Endometrium (tissue), 2 donors: Measurements from ENCODE around the gene CUL9.

Experiments used
- FAIRE-seq: peaks from 2 replicates; lab custom pipeline; 2012; peaks lifted over from hg19 to GRCh38; lab: Jason Lieb, UNC
- donor health status: control.
- donor health status: control.

Gene CUL9

DNA sequence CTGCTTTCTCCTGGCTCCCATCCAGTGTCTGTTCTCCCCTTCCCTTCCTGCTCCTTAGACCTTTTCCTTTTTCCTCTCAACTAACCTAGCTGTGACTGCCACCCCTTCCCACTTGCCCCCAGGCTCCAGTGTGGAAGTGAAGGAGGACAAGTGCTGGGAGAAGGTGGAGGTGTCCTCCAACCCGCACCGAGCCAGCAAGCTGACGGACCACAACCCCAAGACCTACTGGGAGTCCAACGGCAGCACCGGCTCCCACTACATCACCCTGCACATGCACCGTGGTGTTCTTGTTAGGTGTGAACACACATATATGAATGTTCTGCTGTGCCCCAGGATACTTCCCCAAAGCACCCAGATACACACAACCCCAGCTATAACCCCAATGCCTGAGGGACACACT, 18.5 kb downstream of the CUL9 start:
- no peak for FAIRE-seq

DNA sequence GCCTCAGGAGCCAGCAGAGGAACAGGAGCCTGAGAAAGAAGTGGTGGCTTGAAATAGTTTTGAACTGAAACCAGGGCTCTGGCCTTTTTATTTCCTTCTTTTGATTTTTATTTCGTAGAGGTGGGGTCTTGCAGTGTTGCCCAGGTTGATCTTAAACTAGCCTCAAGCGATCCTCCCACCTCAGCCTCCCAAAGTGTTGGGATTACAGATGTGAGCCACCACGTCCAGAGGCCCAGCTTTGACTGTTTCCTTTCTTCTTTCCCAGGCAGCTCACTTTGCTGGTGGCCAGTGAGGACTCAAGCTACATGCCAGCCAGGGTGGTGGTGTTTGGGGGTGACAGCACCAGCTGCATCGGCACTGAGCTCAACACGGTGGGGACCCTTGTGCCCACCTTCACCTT, 20.5 kb downstream of the CUL9 start:
- no peak for FAIRE-seq

DNA sequence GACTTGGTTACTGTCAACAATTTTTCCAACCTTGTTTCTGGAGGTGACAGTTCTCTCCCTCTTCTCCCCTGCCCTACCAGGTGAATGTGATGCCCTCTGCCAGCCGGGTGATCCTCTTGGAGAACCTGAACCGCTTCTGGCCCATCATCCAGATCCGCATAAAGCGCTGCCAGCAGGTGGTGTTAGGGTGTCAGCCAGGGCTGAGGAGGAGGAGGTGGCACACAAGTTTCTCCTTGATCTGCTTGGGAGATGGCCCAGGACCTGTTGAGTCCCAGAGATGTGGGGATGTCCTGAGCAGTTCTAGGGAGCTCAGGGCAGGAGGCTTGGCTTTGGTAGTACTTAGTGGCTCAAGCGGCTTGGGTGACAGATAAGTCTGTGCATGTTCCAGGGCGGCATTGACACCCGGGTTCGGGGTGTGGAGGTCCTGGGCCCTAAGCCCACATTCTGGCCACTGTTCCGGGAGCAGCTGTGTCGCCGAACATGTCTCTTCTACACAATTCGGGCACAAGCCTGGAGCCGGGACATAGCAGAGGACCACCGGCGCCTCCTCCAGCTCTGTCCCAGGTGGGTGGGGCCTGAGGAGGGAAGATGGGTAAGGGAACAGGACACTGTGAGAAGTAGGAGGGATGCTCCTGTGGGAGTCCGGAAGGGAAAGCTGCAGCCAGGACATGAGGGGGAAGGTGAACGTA, 21.2 kb downstream of the CUL9 start:
- FAIRE-seq = no peak

DNA sequence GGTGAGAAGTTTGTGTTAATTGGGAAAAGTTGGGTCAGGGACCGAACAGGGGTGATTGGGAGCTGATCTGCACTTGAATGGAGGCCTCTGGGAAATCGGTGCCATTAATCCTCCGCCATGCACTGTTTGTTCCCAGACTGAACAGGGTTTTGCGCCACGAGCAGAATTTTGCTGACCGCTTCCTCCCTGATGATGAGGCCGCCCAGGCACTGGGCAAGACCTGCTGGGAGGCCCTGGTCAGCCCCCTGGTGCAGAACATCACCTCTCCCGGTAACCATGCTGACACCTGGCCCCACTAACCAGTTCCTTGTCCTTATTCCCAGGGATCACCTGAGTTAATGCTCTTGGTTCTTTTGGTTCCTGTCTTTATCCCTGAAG, 21.7 kb downstream of the CUL9 start:
- no peak for FAIRE-seq

DNA sequence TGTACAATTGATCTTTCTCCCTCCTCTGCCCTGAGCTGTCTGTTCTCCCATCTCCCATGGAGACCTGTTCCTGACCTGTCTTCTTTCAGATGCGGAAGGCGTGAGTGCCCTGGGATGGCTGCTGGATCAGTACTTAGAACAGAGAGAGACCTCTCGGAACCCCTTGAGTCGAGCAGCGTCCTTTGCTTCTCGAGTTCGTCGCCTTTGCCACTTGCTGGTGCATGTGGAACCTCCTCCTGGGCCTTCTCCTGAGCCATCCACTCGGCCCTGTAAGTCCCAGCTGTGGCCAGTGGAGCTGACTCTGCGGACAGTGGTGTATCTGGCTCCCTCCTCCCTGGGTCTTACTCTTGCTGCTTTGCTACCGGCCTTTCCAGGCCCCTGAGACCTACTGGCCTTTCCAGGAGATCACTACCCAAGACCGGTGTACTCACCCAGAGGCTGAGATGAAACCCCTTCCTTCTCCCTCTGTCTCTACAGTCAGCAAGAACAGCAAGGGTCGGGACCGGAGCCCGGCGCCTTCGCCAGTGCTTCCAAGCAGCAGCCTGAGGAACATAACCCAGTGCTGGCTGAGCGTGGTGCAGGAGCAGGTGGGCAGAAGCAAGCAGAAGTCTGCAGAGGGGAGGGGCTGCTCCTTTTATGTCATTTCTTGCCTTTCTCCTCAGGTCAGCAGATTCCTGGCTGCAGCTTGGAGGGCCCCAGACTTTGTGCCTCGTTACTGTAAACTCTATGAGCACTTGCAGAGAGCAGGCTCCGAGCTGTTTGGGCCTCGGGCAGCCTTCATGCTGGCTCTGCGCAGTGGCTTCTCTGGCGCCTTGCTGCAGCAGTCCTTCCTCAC, 22.5 kb downstream of the CUL9 start:
- no peak for FAIRE-seq

DNA sequence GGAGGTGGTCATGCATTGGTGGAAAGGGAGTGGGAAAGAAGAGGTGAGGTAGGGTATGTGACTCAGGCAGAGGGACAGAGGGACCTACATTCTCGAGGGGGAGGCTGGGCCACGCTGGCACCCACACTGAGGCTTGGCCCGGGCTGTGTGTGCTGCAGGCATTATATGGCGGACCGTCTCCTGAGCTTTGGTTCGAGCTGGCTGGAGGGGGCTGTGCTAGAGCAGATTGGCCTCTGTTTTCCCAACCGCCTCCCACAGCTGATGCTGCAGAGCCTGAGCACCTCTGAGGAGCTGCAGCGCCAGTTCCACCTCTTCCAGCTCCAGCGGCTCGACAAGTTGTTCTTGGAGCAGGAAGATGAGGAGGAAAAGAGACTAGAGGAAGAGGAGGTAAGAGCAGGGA, 23.9 kb downstream of the CUL9 start:
- FAIRE-seq = no peak

DNA sequence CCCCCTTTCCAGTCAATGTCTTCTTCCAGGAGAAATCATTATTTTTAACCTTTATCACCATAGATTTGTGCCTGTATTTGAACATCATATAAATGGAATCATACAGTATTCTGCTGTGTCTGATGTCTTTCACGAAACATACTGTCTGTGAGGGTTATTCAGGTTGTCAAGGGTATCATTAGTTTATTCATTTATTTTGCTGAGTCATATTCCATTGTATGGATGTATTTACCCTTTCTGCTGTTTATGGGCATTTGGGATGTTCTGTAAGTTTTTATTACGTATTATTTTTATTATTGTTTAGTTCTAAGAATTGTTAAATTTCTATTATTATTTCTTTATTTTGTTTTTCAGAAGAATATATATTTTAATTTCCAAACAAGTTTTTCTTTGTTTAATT, 25.3 kb downstream of the CUL9 start:
- peak; percentile 35 for FAIRE-seq

DNA sequence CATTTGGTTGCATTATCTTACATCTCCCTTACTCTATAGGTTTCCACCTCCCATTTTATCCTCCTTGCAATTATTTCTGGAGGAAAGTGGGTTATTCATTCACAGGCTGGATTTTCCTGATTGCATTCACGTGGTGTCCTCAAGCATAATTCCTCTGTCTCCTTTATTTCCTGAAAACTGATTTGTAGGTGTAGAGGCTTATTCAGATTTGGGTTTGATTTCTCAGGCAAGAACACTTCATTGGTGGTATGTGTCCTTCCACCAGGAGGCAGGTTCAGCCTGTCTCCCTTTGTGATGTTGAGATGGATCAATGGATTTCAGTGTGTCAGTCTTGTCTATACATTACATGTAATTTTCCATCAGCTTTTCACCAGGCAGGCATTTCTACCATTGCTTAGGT, 30.0 kb downstream of the CUL9 start:
- FAIRE-seq = no peak

DNA sequence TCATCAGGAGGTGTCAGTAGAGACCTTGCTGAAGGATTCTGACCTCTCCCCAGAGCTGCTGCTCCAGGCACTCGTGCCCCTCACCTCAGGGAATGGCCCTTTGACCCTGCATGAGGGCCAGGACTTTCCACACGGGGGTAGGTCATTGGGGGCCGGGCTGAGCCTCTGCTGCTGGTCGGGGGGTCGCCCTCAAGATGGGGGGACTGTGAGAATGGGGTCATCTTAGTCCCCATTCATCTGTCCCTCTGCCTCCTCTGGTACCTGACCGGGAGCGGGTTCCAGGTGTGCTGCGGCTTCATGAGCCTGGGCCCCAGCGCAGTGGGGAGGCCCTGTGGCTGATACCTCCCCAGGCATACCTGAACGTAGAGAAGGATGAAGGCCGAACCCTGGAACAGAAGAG, 31.4 kb downstream of the CUL9 start:
- no peak for FAIRE-seq

DNA sequence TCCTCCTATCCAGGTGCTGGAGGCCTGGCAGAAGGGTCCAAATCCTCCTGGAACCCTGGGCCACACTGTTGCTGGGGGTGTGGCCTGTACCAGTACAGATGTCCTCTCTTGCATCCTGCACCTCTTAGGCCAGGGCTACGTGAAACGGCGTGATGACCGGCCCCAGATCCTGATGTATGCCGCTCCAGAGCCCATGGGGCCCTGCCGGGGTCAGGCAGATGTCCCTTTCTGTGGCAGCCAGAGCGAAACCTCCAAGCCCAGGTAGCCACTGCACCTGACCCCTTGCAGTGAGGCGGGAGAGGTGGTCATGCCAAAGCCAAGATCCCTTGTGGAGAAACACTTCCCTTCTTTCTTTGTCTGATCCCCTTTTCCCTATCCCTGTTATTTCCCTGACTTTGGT, 33.1 kb downstream of the CUL9 start:
- no peak for FAIRE-seq

DNA sequence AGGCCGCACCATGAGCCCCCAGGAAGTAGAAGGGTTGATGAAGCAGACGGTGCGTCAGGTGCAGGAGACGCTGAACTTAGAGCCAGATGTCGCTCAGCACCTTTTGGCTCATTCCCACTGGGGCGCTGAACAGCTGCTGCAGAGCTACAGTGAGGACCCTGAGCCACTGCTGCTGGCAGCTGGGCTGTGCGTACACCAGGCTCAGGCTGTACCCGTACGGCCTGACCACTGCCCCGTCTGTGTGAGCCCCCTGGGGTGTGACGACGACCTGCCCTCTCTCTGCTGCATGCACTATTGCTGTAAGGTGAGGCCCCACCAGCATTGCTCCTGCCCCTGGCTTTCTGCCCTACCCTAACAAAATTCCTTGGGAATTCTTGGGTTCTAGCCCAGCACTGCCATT, 34.2 kb downstream of the CUL9 start:
- no peak for FAIRE-seq

DNA sequence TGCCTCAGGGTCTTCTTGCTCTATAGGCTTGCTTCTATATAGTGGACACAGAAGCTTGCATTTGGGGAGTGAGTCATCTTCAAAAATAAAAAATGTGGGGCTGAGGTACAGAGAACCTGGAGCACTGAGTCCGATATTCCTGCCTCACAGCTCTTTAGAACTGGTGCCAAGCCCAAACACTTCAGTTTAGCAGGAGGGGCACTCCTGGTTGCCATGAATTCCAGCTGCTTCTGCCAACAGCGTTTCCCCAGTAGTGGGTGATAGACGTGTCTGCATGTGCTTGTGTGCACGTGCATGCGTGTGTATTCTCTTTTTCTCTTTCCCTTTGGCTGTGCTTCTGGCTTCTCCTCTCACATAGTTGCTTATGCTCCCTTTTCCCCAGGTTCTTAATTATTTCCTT, 35.4 kb downstream of the CUL9 start:
- no peak for FAIRE-seq

DNA sequence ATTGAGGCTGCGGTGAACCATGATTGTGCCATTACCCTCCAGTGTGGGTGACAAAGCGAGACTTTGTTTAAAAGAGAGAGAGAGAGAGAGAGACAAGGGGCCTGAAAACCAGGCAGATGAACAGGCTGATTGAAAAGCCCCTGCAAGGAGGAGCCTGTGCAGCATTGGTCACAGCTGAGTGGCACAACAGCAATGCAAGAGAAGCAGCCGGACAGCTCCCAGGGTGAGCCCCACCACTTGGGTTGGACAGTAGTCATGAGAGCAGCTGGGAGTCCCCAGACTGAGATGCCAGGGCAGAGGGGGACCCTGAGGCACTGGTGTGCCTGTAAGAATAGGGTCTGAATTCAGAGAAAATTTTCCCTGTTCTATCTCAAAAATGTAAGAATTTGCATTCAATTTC, 37.1 kb downstream of the CUL9 start:
- FAIRE-seq = no peak

DNA sequence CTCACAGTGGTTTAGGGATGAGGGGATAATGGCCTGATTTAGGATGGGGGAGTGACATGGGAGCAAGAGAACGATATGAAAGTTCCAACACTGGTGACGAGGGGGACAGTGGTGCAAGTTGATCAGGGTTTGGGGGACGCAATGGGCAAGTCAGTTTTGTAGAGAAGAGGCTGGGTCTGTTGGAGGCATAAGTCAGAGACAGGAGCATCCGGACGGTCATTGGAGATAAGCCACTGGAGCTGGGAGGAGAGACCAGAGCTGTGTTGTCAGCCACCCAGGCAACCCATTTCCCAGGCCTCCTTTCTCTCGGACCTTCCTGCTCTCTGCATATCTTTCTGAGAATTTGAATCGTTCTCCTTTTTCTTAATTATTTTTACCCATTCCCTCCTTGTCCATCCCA, 37.8 kb downstream of the CUL9 start:
- FAIRE-seq = no peak

DNA sequence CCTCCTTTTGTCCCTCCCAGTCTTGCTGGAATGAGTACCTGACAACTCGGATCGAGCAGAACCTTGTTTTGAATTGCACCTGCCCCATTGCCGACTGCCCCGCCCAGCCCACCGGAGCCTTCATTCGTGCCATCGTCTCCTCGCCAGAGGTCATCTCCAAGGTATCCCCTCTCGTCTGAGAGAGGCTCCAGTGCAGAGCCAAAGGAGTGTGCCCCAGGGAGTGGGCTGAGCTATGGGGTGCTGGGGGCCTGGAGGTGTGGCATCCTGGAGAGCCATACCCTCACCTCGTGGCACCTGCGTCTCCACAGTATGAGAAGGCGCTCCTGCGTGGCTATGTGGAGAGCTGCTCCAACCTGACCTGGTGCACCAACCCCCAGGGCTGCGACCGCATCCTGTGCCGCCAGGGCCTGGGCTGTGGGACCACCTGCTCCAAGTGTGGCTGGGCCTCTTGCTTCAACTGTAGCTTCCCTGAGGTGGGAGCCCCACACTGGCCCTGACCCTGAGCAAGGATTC, 38.5 kb downstream of the CUL9 start:
- FAIRE-seq = no peak

DNA sequence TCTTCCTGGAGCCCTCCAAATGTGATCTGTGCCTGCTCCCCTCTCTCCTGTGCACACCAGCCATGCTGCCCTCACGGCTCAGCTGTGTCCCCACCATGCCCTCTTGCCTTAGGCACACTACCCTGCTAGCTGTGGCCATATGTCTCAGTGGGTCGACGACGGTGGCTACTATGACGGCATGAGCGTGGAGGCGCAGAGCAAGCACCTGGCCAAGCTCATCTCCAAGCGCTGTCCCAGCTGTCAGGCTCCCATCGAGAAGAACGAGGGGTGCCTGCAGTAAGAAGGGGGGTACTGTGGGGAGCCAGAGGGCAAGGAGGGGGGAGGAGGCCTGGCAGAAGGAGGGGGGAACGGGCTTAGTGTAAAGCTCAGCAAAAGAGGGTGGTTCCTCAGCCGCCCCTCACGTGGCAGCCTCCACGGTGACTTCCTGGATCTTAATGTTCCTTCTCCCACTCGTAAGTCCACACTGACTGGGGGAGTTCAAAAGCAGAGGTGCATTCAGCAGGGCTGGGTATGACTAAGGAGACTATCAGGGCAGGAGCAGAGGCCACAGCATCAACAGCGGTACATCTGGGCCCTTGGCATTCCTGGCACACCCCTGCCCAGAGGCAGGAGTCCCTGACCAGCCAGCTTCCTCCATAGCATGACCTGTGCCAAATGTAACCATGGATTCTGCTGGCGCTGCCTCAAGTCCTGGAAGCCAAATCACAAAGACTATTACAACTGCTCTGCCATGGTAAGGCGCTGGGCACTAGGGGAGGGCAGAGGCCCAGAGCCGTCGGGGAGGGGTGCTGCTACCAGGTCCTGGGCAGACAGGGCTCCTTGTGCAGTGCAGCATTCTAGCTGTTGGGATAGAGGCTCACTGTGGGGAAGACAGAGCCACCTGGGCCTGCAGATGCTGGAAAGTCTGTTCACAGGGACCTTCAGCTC, 39.3 kb downstream of the CUL9 start:
- no peak for FAIRE-seq

DNA sequence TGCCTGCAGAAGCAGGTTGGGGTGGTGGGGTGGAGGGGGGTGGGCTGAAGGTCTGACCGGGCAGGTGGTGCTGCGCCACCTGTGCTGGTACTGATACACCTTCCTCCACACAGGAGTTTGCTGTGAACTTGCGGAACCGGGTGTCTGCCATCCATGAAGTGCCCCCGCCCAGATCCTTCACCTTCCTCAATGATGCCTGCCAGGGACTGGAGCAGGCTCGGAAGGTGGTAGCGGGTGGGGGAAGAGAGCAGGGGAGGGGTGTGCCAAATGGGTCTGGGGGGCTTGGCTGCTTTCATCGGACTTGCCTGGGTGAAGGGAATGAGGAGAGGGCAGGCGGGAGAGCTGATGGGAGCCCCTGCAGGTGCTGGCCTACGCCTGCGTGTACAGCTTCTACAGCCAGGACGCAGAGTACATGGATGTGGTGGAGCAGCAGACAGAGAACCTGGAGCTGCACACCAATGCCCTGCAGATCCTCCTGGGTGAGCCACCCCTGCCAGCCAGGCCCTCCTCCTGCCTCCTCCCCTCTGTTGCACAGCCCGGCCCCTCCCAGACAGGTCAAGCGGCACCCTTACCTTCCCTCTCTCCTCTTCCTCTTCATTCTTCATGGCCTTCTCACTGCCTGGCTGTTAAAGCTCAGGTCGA, 40.5 kb downstream of the CUL9 start:
- FAIRE-seq = no peak

DNA sequence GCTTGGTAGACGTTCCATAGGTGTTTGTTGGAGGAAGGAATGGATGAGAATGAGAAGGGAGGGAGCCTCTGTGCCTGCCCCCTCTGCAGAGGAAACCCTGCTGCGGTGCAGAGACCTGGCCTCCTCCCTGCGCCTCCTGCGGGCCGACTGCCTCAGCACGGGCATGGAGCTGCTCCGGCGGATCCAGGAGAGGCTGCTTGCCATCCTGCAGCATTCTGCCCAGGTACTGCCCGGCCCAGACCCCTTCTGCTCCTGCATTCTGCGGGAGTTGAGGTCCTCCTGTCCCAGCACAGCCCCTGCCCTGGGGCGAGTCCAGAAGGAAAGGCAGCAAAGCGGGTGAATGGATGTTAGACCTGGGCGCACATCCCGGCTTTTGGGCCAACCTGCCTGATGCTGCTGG, 41.2 kb downstream of the CUL9 start:
- FAIRE-seq = no peak

DNA sequence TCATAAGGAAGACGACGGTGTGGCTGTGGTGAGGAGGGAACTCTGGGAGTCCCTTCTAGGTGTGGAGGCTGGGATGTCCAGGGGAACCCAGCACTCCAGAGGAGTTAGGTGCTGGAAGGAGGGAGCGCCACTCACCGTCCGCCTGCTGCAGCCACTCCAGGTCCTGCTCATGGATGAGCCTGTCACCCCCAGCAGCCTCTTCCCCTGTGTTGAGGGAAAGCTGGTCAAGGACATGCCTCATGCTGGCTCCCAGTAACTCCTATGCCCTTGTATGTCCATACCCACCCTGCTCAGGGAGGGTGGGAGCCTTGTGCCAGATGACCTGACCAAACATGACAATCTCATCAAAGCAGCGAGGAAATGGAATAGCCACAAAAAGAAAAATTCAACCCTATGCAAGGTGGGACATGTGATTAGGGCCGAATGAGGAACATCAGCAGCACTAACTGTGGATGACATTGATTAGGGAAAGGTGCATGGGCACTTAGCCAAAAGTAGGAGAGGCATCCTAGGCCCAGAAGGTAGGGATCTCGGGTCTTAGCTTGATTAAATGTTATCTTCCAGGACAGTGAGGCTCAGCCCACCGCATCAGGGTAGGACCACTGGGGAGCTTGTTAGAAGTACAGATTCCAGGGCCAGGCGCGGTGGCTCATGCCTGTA, 44.3 kb downstream of the CUL9 start:
- no peak for FAIRE-seq

DNA sequence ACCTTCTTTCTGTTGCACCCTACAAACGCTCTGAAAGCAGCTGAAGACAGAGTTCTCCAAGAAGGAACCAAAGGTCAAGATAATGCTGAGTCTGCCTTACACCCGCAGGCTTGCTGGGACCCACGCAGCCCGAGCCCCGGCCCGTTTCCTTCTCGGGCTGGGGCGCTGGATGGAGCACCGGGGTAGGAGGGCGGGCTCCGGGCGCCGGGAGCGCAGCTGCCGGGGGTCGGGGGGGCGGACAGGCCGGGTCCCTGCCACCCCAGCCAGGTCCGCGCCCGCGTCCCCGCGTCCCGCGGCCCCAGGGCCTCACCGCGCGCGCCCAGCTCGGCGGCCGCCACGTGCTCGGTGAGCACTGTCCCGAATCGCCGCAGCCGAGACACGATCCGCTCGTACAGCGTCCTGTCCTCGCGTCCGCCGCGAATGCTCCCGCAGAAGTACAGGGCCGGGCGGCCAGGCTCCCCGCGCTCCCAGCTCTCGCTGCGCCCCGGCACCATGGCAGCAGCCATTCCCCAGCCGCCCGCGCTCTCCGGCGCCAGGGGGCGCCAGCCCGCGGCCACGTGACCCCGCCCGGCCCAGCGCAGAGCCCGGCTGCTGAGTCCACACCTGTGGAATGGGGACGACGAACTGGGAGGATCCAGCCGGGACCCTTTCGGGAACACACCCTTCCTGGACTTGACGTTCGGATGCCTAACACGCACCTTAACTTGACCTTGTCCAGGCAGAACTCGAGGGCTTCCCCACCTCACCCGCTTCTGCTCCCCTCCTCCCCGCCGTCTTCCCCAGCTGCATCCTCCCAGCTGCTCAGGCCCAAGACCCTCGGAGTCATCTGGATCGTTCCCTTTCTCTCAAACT, 47.2 kb downstream of the CUL9 start, which contains the start of gene DNPH1:
DNPH1 (minus strand) TSS at position 531 of the 852 bp plus-strand sequence; CDS start at position 506, 25 bp downstream.
- FAIRE-seq = no peak
